Measurements from ENCODE around the gene TPCN1. TPM values are rescaled to one million over a fixed set of nuclear protein-coding genes. Genes with fewer than 3 reads are reported as not detected.

Gene TPCN1
- total RNA-seq, 1 experiment from 2014 or later = 42.7 TPM

DNA sequence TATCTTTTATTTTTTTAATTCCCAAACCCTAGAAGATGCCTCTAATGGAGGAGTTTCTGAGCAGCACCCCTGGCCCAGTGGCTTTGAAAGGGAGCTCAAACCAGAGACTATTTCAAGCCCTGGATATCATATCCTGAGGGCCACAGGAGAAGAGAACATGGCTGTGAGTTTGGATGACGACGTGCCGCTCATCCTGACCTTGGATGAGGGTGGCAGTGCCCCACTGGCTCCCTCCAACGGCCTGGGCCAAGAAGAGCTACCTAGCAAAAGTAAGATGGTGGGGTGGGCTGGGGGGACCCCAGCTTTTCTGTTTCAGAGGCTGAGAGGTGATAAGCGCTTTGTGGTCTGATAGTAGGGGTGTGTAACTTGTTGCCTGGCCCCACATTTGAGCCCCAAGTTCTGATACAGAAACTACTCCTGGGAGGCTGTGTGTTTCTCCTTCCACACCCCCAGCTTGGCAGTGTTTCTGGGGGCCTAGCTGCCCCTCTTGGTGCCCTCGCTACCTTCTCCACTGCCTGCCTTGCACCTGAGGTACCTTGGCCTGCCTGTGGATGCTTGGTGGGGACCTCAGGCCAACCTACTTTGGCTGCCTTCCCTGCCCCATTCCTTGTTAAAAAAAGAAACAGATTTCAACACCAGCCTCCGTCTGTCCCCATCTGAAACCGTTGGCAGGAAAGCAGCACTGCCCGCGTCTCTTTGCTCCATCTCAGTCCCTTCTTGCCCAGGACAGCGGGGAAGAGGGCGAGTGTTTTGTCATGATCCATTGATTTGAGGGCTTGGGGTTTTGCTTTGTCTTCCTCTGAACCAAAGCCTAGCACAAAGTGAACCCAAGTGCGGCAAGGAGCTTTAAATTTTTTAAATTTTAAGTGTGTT, 5.7 kb downstream of the TPCN1 start:
- no peaks in the 10 kb centered on the region for H4K20me1 ChIP-seq (ENCODE audit: insufficient read depth)
- no peaks in the 10 kb centered on the region for H3K9me3 ChIP-seq (ENCODE audit: insufficient read depth, low read depth)
- H3K4me1 ChIP-seq (replicated peaks; ENCODE audit: insufficient read depth) = peaks cover 34% of the 10 kb centered on the region
- TF ChIP-seq, protein P1, sequence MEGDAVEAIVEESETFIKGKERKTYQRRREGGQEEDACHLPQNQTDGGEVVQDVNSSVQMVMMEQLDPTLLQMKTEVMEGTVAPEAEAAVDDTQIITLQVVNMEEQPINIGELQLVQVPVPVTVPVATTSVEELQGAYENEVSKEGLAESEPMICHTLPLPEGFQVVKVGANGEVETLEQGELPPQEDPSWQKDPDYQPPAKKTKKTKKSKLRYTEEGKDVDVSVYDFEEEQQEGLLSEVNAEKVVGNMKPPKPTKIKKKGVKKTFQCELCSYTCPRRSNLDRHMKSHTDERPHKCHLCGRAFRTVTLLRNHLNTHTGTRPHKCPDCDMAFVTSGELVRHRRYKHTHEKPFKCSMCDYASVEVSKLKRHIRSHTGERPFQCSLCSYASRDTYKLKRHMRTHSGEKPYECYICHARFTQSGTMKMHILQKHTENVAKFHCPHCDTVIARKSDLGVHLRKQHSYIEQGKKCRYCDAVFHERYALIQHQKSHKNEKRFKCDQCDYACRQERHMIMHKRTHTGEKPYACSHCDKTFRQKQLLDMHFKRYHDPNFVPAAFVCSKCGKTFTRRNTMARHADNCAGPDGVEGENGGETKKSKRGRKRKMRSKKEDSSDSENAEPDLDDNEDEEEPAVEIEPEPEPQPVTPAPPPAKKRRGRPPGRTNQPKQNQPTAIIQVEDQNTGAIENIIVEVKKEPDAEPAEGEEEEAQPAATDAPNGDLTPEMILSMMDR (conservative IDR thresholded peaks at IDR 0.05) = no peak
- TF ChIP-seq EZH2 (IDR thresholded peaks at IDR 0.05; ENCODE audit: low read depth) = no peak
- no peaks in the 10 kb centered on the region for H3K9me2 ChIP-seq (ENCODE audit: insufficient read depth)
- ChIA-PET POLR2A (ENCODE audit: unreplicated experiment) (no interaction called here), CTCF (interaction anchor here (0.6 kb wide), 1 partner anchor 688 kb away, joined by 10 read pairs; no protein-coding TSS in a partner anchor)
- peaks cover 19% of the 10 kb centered on the region; the same call in 1 of the 2 replicates for H3K36me3 ChIP-seq (ENCODE audit: low read depth)
- H3F3A ChIP-seq (ENCODE audit: insufficient read depth, low read depth) = peaks cover 50% of the 10 kb centered on the region
- no peaks in the 10 kb centered on the region for H3K27me3 ChIP-seq (ENCODE audit: insufficient read depth, low read depth)
- no peak overlapping the region for H3K4me3 ChIP-seq
- H2AFZ ChIP-seq = no peak overlapping the region
- no TSS peak for BruUV-seq (replicated peaks)
- no peak overlapping the region for H3K4me2 ChIP-seq
- no peak for DNase-seq
- no peak overlapping the region for H3K27ac ChIP-seq
- intact Hi-C loops (cut with micrococcal nuclease; ENCODE audit: unreplicated experiment) = no loop called here
- H3K79me2 ChIP-seq (ENCODE audit: low read depth) = peaks cover 9% of the 10 kb centered on the region

DNA sequence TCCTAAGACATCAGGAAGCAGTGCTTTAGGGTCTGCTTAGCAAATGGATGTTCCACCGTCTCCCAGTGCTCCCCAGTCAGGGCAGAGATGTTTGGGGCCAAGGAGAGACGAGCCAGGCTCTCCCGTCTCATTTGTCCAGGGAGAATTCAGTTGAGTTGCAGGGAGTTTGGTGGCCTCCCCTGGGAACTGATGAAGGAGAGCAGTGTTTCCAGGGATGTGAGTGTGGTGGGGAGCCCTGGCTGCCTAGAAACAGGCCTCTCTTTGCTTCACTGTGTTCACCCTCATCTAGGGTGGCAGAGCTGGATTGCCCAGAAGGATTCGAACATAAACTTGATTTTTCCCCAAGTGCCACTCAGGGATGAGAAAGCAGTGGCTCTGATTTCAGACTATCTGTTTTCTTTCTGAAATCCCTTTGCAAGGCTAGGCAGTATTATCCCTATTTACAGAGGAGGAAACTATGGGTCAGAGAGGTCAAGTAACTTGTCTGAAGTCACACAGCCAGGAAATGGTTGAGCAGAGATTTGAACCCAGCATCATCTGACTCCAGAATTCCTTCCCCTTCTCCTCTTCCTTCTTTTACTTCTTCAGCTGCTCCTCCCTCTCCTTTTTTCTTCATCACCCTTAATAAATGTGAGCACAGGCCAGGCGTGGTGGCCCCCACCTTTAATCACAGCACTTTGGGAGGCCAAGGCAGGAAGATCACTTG, 6.6 kb downstream of the TPCN1 start:
- H3F3A ChIP-seq (ENCODE audit: insufficient read depth, low read depth) = peaks cover 42% of the 10 kb centered on the region
- H3K27me3 ChIP-seq (ENCODE audit: insufficient read depth, low read depth) = no peaks in the 10 kb centered on the region
- no peaks in the 10 kb centered on the region for H3K9me2 ChIP-seq (ENCODE audit: insufficient read depth)
- peaks cover 6% of the 10 kb centered on the region for H3K79me2 ChIP-seq (ENCODE audit: low read depth)
- no peak overlapping the region for H3K27ac ChIP-seq
- H3K9me3 ChIP-seq (ENCODE audit: insufficient read depth, low read depth) = no peaks in the 10 kb centered on the region
- intact Hi-C loops (cut with micrococcal nuclease; ENCODE audit: unreplicated experiment) = no loop called here
- BruUV-seq (replicated peaks) = no TSS peak
- ChIA-PET POLR2A (ENCODE audit: unreplicated experiment) (no interaction called here), CTCF (no interaction called here)
- H3K36me3 ChIP-seq (ENCODE audit: low read depth) = peaks cover 27% of the 10 kb centered on the region; the same call in 1 of the 2 replicates
- H3K4me3 ChIP-seq = no peak overlapping the region
- H3K4me2 ChIP-seq = no peak overlapping the region
- no peak for DNase-seq
- H2AFZ ChIP-seq = no peak overlapping the region
- peaks cover 35% of the 10 kb centered on the region for H3K4me1 ChIP-seq (replicated peaks; ENCODE audit: insufficient read depth)
- TF ChIP-seq EZH2 (IDR thresholded peaks at IDR 0.05; ENCODE audit: low read depth) = no peak
- TF ChIP-seq, protein P1 (conservative IDR thresholded peaks at IDR 0.05) = no peak
- no peaks in the 10 kb centered on the region for H4K20me1 ChIP-seq (ENCODE audit: insufficient read depth)

DNA sequence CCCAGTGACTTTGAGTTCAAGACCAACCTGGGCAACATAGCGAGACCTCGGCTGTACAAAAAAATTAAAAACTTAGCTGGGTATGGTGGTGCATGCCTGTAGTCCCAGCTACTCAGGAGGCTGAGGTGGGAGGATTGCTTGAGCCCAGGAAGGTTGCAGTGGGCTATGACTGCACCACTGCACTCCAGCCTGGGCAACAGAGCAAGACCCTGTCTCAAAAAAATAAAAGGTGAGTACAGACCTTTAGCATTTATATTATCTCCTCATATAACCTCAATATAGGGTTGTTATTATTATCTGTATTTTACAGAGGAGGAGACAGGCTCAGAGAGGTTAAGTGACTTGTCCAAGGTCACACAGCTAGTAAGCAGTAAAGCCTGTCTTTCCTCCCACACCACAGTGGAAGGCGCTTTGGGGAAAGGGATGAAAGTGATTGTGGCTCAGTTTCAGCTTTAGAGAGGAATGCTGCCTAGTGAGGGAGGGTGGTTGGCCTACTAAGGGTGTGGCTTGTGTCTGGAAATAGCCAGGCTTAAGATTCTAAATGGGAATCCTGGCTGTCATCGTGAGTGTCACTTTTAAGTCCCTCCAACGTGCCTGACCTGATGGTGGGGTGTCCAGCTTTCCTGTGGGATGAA, 7.2 kb downstream of the TPCN1 start:
- H3K9me2 ChIP-seq (ENCODE audit: insufficient read depth) = no peaks in the 10 kb centered on the region
- POLR2A ChIA-PET (ENCODE audit: unreplicated experiment) = no interaction called here
- peak in 1 of 2 experiments; percentile 67 for DNase-seq
- H3F3A ChIP-seq (ENCODE audit: insufficient read depth, low read depth) = peaks cover 35% of the 10 kb centered on the region
- peaks cover 28% of the 10 kb centered on the region for H3K4me1 ChIP-seq (replicated peaks; ENCODE audit: insufficient read depth)
- H3K36me3 ChIP-seq (ENCODE audit: low read depth) = peaks cover 31% of the 10 kb centered on the region; the same call in 1 of the 2 replicates
- H3K79me2 ChIP-seq (ENCODE audit: low read depth) = peaks cover 6% of the 10 kb centered on the region
- H3K9me3 ChIP-seq (ENCODE audit: insufficient read depth, low read depth) = no peaks in the 10 kb centered on the region
- no peaks in the 10 kb centered on the region for H4K20me1 ChIP-seq (ENCODE audit: insufficient read depth)
- intact Hi-C loops (cut with micrococcal nuclease; ENCODE audit: unreplicated experiment) = no loop called here
- TF ChIP-seq, protein P1 (conservative IDR thresholded peaks at IDR 0.05) = no peak
- no peak for TF ChIP-seq EZH2 (IDR thresholded peaks at IDR 0.05; ENCODE audit: low read depth)
- CTCF ChIA-PET = no interaction called here
- no peak overlapping the region for H3K4me3 ChIP-seq
- no TSS peak for BruUV-seq (replicated peaks)
- no peaks in the 10 kb centered on the region for H3K27me3 ChIP-seq (ENCODE audit: insufficient read depth, low read depth)
- H2AFZ ChIP-seq = no peak overlapping the region
- H3K27ac ChIP-seq = peak overlapping the region; percentile 49
- no peak overlapping the region for H3K4me2 ChIP-seq

Measured in PC-9 (cell line).